GM12878 (cell line): Measurements from ENCODE around the gene MYD88. TPM values are rescaled to one million over a fixed set of nuclear protein-coding genes. Genes with fewer than 3 reads are reported as not detected.

Source experiments
- ATF2 ChIP-seq: IDR thresholded peaks from 2 replicates; pipeline ENCODE4 v1.6.1; 2012; ENCODE audit warnings: low read length, inconsistent platforms
- BHLHE40 ChIP-seq, 2 experiments: fragments of 450-650 bp in 1 of 2; IDR thresholded peaks; 2 replicates each; pipeline ENCODE4 v1.6.1; 2011 to 2017; ENCODE audit warnings: low read depth in 2 of 2, borderline replicate concordance in 1 of 2, improper control_type of control experiment in 1 of 2, low read length in 1 of 2, mild to moderate bottlenecking in 1 of 2
- CBX5 ChIP-seq: sonication (generic); IDR thresholded peaks from 2 replicates; pipeline ENCODE4 v1.6.1; 2016; ENCODE audit warnings: low read depth, moderate library complexity, mild to moderate bottlenecking, inconsistent platforms
- CREB1 ChIP-seq: IDR thresholded peaks from 2 replicates; pipeline ENCODE4 v1.6.1; 2012; ENCODE audit warnings: low read depth, mild to moderate bottlenecking, inconsistent platforms
- CUX1 ChIP-seq: IDR thresholded peaks from 2 replicates; pipeline ENCODE4 v1.6.1; 2012; ENCODE audit warnings: improper control_type of control experiment, low read depth, low read length; ENCODE audit not compliant: insufficient replicate concordance
- DPF2 ChIP-seq: fragments of 450-650 bp; IDR thresholded peaks from 2 replicates; pipeline ENCODE4 v1.6.1; 2017; ENCODE audit warnings: mild to moderate bottlenecking
- EP300 ChIP-seq, 2 experiments: fragments of 150-350 bp in 1 of 2; IDR thresholded peaks; 2 replicates each; pipeline ENCODE4 v1.6.1; 2011 to 2012; ENCODE audit warnings: low read depth in 2 of 2, low read length in 2 of 2, borderline replicate concordance in 1 of 2, improper control_type of control experiment in 1 of 2, inconsistent platforms in 1 of 2; ENCODE audit not compliant: control insufficient read depth in 1 of 2
- EZH2 ChIP-seq: IDR thresholded peaks from 2 replicates; pipeline ENCODE4 v1.6.1; 2012; ENCODE audit warnings: low read depth, mild to moderate bottlenecking, control low read depth, inconsistent platforms, low read length, borderline replicate concordance; ENCODE audit not compliant: control insufficient read depth
- GABPA ChIP-seq: IDR thresholded peaks from 2 replicates; pipeline ENCODE4 v1.6.1; 2014; ENCODE audit warnings: antibody characterized with exemption, low read depth, mild to moderate bottlenecking, inconsistent platforms
- HDAC2 ChIP-seq: fragments of 200-600 bp; sonication (generic); IDR thresholded peaks from 2 replicates; pipeline ENCODE4 v1.6.1; 2017
- MYB ChIP-seq: fragments of 150-350 bp; IDR thresholded peaks from 2 replicates; pipeline ENCODE4 v1.6.1; 2014; ENCODE audit warnings: mild to moderate bottlenecking, low read depth, low read length, borderline replicate concordance
- MYC ChIP-seq: IDR thresholded peaks from 2 replicates; pipeline ENCODE4 v1.6.1; 2011; ENCODE audit warnings: mild to moderate bottlenecking, low read length, moderate library complexity, inconsistent platforms; ENCODE audit not compliant: insufficient read depth, insufficient replicate concordance, insufficient read length, severe bottlenecking
- NBN ChIP-seq: fragments of 450-650 bp; IDR thresholded peaks from 2 replicates; pipeline ENCODE4 v1.6.1; 2016
- POLR2AphosphoS2 ChIP-seq: IDR thresholded peaks from 2 replicates; pipeline ENCODE4 v1.6.1; 2011; ENCODE audit warnings: low read depth, mild to moderate bottlenecking, low read length, improper control_type of control experiment, moderate library complexity
- POU2F2 ChIP-seq: IDR thresholded peaks from 3 replicates; pipeline ENCODE4 v1.6.1; 2011; ENCODE audit warnings: low read depth, mild to moderate bottlenecking, low read length, borderline replicate concordance
- RUNX3 ChIP-seq: IDR thresholded peaks from 2 replicates; pipeline ENCODE4 v1.6.1; 2012; ENCODE audit warnings: low read length, inconsistent platforms
- SIX5 ChIP-seq: IDR thresholded peaks from 2 replicates; pipeline ENCODE4 v1.6.1; 2011; ENCODE audit warnings: mild to moderate bottlenecking, low read depth, low read length, moderate library complexity; ENCODE audit not compliant: severe bottlenecking
- SMAD1 ChIP-seq: fragments of 450-650 bp; IDR thresholded peaks from 2 replicates; pipeline ENCODE4 v1.6.1; 2018; ENCODE audit warnings: mild to moderate bottlenecking, low read depth; ENCODE audit not compliant: partially characterized antibody
- SMARCA5 ChIP-seq: fragments of 450-650 bp; IDR thresholded peaks from 2 replicates; pipeline ENCODE4 v1.6.1; 2017; ENCODE audit warnings: mild to moderate bottlenecking
- STAT3 ChIP-seq: IDR thresholded peaks from 2 replicates; pipeline ENCODE4 v1.6.1; 2011; ENCODE audit warnings: low read depth, low read length, improper control_type of control experiment
- ZSCAN29 ChIP-seq: fragments of 450-650 bp; IDR thresholded peaks from 2 replicates; pipeline ENCODE4 v1.6.1; 2017; ENCODE audit warnings: mild to moderate bottlenecking, moderate library complexity
- polyA plus RNA-seq, 11 experiments: library from polyadenylated mRNA; depleted of rRNA in 4 of 11; unstranded in 6 of 11; stranded (reverse) in 5 of 11; fragments of >200 nt; fragmentation: Nextera tagmentation in 4 of 11; fragmentation: Illumina TruSeq in 1 of 11; extraction: Ambion mirVana in 4 of 11; extraction: Trizol in 1 of 11; gene quantifications; 1 replicate in 1 of 11; 2 replicates in 10 of 11; pipeline versions ENCODE4 v1.2.1 to v1.2.3, GENCODE V29; 2011 to 2016; ENCODE audit warnings: inconsistent platforms in 2 of 11, missing spikeins in 2 of 11, low read depth in 1 of 11
- total RNA-seq, 4 experiments: library from RNA; depleted of rRNA in 3 of 4; stranded (reverse); fragments of >200 nt in 3 of 4; fragmentation: Illumina TruSeq in 1 of 4; extraction: Trizol in 1 of 4; gene quantifications; 2 replicates each; pipeline versions ENCODE4 v1.2.1 to v1.2.3, GENCODE V29; 2013 to 2021

Gene MYD88
- total and polyA plus RNA-seq, 10 of the 15 experiments (the other 5 are each of a cell fraction or from before 2014, with no cell fraction given): 5.5 to 84.8 (median 67.5) TPM

DNA sequence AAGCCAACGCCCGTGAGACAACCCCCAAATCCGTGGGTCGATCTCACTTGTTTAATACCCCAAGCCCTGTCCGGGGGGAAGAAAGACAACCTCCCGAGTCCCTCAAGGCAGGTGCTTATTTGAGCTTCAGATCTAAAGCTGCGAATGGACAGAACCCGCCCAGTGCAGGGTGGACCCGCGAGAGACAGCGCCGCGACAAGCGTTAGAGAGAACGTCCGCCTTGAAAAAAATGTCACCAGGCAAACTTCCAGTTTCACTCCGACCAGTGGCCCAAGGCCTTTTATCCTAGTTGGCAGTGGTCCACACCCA, 26.1 kb downstream of the MYD88 start (continued):
- TF ChIP-seq SIX5 (no peak), POU2F2 (peak; percentile 67; the same call in 1 of the 3 replicates), HDAC2 (no peak), POLR2AphosphoS2 (no peak), CBX5 (no peak), SMARCA5 (no peak), MYB (no peak), BHLHE40 (IDR thresholded peaks at IDR 0.05; ENCODE audit: borderline replicate concordance in 1 of 2, low read depth in 2 of 2, low read length in 1 of 2) (no peak; a peak in 1 of 4 replicates), NBN (no peak), STAT3 (no peak), RUNX3 (no peak), CREB1 (no peak), EP300 (IDR thresholded peaks at IDR 0.05; ENCODE audit: borderline replicate concordance in 1 of 2, control insufficient read depth in 1 of 2, low read depth in 2 of 2, low read length in 2 of 2) (no peak), GABPA (no peak), MYC (no peak), ZSCAN29 (no peak), SMAD1 (peak; percentile 90), ATF2 (no peak), CUX1 (no peak), DPF2 (no peak), EZH2 (no peak)
- TF ChIP-seq, all 136 proteins: peak for 15
